HG03469 (cell line): ENCODE measurements around the gene PRDX4.
A peak's percentile ranks its signal among the peaks of the same experiment; 100 is the strongest.
"Not testable (repeated sequence)": the region's sequence is repeated elsewhere in the genome, so short reads cannot be mapped to it uniquely, and the experiment has no call there.

Experiments used
- ATAC-seq: cut with Tn5 transposase; IDR thresholded peaks from one replicate; pipeline ENCODE4 v1.9.1; 2021; ENCODE audit warnings: mild to moderate bottlenecking, moderate library complexity, moderate number of reproducible peaks; ENCODE audit not compliant: unreplicated experiment

Gene PRDX4

DNA sequence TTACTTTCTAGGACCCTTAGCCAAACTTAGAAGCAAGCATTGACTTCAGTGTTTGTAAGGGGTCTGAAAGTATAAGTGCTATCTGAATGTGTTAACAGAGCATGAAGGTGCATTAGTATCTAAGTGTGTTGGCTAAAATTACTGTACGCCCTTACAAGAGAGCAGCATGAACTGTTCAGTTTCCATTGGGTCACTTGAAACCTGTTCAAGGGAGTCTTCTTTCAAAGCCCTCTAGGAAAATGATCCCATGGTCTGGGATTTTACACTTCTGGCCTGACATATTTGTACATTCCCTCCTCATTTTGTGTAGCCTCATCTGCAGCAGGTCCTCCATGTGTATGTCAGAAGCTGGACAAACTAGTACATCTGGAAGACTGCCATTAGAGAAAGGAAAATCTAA, 3.2 kb downstream of the PRDX4 start:
- ATAC-seq = no peak

DNA sequence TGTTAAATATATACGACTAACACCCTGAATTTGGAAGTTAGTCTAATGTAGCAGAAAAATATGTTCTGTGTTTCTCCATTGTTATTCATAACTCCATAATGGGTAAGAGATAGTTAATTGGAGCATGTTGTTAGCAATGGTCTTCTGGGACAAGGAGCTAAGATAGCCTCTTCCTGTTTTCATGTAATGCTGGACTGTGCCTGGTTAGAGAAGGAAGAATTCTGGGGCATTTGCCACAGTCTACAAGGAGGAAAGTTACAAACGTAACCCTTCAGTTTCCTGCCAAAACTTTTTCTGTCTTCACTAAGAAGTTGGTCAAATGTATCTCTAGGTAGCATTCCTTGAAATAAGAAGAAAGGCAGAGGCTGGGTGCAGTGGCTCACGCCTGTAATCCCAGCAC, 5.8 kb downstream of the PRDX4 start:
- no peak for ATAC-seq

DNA sequence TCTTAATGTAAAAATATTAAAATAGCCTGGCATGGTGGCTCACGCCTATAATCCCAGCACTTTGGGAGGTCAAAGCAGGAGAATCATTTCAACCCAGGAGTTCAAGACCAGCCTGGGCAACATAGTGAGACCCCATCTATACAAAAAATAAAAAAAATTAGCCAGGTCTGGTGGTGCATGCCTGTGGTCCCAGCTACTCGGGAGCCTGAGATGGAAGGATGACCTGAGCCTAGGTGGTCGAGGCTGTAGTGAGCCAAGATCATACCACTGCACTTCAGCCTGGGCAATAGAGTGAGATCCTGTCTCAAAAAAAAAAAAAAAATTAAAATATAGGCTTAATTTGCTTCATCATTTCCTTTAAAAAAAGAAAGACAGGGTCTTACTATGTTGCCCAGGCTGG, 9.2 kb downstream of the PRDX4 start:
- not testable (repeated sequence) for ATAC-seq

DNA sequence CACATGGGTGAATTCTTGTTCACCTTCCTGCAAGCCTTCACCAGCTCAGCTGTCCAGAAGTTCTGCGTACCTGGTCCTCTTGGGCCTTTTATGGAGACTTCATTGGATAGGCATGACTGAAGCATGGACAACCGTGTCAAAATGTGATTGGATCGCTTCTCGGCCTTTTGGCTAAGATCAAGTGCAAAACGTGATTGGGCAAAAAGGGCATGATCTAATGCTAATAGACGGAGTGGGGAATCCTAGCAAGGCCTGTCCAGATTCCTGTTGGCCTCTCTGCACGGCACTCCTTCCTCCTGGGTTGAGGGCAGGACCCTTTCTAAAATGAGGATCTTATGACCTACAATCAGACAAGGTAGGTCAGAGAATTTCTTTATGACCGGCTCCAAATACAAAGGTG, 24.9 kb downstream of the PRDX4 start:
- no peak for ATAC-seq

DNA sequence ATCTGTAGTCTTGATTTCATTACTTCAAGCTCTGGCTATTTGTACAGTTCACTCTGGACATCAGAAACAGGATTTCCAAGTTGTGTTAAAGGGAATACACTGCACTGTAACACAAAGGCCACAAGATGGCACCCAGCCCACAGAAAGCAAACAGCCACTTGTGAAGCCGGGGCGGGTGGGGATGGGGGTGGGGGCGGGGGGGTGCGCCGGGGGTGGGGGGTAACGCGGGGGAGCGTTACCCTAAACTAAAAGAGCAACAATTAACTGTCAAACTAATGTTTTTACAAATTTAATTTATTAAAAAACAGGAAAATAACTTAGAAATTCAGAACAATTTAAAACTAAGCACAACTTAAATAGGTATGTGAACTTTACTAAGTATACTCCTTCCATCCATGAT, 27.3 kb downstream of the PRDX4 start:
- ATAC-seq = no peak

DNA sequence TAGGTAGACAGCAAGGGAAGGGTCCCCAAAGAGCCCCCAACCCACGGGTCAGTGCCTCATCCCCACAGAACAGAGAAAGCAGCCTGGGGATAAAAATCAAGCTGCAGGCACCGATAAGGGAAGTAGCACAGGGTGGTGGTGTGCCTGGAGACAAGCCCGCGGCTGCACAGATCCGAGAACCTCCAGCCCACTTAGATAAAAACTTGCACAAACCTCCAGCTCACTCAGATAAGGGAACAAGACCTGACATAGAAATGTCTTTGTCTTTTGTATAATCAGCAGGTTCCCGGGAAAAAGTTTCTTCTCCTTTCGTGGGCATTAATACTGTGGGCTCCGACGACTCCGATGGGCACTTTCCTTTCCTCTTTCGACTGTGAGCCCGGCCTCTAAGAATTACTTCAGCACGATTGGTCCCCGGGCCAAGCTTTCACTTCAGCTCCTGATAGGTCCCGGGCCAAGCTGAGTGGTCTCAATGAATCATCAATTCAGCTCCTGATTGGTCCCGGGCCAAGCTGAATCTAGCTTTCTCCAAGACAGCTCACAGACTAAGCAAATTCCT, 32.4 kb downstream of the PRDX4 start:
- no peak for ATAC-seq

DNA sequence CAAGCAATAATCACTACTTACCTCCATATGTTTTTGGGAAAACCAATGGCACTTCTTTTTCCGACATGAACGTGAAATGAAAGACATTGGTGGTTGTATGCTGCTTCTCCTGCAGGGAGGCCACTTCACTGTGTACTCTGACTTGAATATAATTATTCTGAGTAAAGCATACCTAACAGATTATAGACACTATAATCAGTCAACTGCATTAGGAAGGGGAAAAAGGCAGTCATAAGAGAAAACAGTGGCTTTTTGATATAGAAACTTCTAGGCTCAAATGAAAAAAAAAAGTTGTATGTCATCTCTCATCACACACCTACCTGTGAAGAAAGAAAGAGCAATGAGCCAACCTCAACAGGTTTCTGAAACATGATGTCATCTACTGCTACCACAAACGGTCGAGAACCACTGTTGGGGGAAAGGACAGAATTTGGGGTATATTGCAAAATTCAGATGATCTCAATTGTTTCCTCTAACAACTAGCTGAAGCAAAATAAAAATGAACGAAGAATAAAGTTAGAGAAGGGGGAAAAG, 37.4 kb downstream of the PRDX4 start:
- no peak for ATAC-seq

DNA sequence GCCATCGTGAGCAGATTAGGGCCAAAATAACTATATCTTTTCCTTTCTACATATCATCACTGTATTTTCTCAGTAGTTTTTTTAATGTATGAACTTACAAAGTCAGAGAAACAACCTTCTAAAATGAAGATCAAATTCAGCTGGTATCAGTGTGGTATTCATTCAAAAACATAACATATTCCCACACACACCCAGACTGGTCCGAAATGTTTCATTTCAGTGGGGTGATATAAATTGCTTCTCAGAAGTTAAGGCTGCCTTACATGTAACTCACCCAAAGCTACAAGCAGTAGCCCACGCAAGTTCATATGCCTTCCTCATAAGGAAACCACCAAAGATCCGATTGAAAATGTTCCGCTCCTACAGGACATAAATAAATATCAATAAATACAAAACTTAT, 37.9 kb downstream of the PRDX4 start:
- ATAC-seq = no peak

DNA sequence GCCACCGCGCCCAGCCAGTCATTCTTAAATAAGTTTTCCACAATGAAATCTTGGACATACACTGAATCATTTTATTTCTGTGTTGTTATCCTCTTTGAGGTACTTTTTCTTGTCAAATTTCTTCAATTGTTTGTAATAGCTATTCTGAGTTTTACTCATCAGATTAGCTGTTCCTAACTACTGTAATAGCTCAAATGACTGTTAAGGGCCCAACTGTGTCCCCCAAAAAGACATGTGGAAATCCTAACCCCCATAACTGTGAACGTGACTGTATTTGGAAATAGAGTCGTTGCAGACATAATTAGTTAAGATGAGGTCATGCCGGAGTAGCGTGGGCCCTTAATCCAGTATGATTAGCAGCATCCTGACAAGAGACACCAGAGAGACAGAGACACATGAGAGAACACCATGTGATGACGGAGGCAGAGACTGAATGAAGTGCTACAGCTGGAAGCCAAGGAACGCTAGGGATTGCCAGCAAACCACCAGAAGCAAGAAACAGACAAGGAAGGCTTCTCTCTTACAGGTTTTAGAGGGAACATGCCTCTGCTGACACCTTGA, 52.9 kb downstream of the PRDX4 start:
- ATAC-seq = no peak

DNA sequence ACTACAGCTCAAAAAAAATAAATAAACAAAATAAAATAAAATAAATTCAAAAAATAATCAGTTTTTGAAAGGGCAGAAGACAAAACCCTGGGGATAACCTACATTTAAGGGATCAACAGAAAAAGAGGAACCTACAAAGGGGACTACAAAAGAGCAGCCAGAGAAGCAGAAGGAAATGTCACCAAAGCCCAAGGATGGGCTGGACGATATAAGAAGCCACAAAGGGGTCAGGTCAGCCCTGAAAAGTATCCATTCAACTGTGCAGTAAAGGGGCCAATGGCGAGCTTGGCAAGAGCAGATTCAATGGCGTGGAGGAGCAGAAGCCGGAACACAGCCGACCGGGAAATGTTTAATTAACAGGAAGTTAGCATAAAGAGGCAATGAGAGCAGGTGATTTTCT, 58.9 kb downstream of the PRDX4 start:
- ATAC-seq = no peak

DNA sequence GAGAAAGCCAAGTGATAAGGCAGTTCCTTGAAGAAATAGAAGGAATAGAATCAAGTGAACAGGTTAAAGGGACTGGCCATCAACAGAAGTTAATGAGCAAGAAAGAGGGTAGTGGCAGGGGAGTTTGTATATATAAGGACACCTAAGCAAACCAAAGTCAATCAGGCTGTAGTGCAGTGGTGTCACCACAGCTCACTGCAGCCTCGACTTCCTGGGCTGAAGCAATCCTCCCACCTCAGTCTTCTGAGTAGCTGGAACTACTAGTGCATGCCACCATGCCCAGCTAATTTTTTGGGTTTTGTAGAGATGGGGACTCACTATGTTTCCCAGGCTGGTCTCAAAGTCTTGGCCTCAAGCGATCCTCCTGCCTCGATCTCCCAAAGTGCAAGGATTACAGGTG, 59.9 kb downstream of the PRDX4 start:
- ATAC-seq = no peak

DNA sequence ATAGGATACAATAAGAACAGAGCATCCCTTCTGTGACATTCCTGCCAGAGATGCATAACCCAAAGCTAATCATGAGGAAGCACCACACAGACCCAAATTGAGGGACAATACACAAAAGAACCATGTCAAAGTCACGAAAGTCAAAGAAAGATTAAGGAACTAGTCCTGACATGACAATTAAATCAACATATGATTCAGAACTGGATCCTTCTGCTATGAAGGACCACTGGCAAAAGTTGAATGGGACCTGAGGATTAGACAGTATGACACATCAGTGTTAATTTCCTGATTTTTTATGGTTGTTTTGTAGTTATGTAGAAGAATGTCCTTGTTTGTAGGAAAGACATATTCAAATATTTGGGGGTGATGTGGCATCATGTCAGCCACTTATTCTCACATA, 61.9 kb downstream of the PRDX4 start:
- no peak for ATAC-seq

DNA sequence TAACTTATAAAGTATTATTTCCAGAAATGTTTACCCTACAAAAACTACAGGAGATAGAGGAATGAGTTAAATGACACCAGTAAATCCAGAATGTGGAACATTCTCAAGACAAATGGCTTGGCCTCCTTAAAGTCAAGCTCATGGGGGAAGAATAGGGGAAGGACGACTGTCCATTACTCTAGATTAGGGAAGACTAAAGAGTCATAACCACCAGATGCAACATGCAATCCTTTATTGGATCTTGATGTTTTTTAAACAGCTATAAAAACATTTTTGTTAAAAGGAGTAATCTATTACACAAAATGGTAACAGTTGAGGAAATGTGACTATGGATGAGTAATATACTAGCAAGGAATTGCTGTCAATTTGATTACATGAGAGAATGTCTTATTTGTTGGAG, 64.7 kb downstream of the PRDX4 start:
- ATAC-seq = no peak

DNA sequence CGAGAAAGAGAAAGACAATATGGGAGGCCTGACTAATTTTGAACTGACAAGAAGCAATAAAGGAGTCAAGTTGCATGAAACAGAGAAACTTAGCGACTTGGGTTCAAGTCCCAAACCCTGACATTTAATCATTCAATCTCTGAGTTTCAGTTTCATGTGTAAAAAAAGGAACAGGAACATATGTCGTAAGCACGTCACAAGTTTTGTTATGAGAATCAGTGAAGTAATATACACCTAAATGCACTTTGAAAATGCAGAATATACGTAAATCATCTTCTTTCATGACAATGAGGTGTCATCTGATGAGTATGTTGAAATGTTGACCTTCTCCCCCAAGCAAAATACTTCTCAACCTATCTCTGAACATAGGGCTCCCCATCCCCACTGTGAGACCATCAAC, 65.4 kb downstream of the PRDX4 start:
- peak; percentile 96 for ATAC-seq
